ENCODE data around the gene FAR1.

FAR1 gene

DNA sequence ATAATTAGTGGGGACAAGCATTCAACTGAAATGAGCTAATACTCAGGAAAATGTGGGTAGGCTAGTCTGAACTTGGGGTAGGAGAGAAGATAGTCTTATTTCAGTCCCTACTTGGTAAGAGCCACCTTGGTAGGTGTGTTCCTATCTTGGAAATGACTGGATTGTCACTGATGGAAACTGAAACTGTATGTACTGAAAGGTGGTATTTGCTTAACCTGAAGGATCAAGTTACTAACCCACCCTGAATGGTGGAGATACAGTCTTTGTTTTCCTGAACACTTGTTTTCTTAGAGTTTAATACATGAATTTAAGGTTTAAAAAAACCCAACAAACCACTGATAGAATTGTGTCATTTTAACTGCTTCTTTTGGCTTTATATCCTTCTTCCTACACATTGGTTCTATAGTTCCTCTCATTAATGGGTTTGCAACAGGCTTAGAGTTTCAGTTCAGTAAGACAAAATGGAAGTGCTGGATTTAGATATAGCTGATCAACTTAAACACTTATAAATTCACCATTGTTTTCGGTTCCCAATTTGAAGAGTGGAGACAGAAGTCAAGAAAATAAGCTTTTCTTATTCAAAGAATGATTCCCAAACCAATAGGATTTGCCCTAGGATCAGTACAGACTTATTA lies 4.2 kb downstream of the FAR1 start:
- DNase-seq = no peak

DNA sequence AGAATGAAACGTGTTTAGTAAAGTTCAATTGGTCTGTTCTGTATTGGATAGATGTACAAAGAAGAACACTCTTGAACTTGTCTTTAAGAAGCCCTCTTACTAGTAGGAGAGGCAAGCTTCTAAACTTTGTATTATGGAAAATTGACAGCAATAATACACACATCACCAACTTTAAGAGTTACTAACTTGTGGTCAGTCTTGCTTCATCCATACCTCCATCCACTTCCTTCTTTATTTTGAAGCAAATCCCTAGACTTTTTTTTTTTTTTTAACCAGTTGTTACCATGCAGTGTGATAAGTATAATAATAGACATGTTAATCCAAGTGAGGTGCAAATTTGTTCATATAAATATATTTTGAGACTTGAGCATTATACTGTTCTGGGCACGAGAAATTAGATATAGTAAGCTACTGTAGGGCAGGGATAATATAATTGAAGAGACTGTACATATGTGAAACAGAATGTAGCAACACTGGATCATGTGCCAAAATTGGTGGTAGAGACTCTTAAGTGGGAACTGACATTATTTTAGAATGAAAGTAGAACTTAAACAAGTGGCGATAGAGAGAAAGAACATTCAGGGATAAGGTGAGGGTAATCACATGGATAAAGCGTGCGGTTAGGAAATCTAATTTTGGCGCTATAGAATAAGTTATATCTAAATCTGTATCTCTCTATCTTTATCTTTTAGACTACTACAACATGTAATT lies 6.5 kb downstream of the FAR1 start:
- no peak for DNase-seq

DNA sequence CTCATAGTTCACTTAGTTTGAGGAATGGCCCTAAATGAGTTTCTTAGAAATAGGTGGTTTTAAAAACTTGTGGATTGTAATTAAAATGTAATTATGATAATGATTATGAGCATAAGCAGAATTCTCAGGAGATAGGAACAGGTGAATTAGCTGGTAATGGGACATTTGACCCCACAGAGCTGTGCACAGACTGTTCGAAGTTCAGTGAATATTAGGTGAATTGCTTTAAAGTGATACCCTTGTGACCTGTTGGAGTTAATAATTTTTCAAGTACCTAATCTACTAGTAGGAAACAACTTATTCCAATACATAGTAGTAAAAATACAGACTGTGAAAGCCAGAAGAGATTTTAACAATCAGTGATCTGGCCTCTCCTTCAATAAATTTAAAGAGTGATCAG lies 8.1 kb downstream of the FAR1 start:
- DNase-seq = no peak

DNA sequence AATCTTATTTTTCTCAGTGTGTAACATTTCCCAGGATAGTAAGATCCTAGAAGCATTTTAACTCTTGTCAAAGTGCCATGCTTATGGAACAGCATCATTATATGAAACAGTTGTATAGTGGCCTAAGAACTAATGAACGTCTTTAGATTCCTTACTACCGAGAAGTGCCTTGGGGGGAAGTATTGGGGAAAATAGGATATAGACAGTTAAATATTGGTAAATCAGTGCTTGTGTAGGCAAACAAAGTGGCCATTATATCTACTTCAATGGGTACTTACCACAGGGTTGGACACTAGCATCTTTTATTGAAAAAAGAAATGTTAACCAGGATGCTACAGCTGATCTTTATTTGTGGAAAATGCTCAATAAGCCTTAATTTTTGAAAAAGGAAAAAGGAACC lies 11.3 kb downstream of the FAR1 start:
- no peak for DNase-seq

DNA sequence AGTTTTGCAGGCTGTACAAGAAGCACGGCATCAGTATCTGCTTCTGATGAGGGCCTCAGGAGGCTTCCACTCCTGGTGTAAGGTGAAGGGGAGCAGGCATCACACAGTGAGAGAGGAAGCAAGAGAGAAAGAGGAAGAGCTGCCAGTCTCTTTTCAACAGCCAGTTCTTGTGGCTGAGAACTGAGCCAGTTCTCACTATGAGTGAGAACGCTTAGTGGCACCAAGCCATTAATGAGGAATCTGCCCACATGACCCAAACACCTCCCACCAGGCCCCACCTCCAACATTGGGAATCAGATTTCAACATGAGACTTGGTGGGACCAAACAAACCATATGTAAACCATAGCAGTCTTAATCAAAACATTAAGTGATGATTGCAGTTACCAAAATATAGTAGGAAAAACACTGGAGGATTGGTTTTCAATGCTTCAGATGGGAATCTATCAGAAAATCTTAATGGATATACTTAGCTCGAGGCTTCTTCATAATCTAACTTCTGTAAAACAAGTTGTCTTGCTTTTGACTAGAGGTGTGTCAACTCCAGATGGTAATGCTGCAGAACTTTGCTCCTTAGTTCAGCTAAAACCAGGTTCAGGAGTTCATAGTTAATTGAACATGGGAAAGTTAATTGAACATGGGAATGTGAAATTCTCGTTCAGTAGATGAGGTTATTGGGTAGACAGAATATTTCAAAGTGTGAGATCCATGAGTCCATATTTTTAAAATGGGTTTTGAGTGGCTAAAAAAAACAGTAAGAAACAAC lies 12.2 kb downstream of the FAR1 start:
- no peak for DNase-seq

DNA sequence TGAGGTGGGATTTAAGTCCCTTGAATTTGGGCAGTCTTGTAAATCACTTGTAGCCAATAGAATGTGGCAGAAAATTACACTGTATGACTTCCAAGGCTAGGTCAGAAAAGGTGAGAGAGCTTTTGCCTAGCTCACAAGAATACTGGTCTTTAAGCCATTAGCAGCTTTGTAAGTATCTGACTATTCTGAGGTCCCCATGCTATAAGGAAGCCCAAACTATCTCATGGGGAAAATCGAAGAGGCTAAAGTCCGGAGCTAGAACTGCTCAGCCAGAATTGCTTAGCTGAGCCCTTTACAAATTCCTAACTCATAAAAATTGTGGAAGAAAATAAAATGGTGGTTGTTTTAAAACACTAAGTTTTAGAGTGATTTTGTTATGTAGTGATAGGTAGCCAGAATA lies 13.0 kb downstream of the FAR1 start:
- DNase-seq = no peak

DNA sequence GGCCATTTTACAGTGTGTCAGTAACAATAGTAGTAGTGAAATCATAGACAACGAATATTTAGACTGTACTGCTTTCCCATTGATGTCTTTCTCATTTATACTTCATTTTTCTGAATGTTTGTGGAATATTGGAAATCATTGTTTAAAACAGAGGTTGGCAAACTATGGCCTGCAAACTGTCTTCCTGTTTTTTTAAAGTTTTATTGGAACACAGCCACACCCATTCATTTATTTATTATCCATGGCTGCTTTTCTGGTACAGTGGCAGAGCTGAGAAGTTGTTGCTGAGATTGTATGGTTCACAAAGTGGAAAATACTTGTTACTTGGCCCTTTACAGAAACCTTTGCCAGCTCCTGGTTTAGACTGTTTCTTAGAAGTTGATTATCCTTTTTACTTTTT lies 13.7 kb downstream of the FAR1 start:
- DNase-seq = no peak

DNA sequence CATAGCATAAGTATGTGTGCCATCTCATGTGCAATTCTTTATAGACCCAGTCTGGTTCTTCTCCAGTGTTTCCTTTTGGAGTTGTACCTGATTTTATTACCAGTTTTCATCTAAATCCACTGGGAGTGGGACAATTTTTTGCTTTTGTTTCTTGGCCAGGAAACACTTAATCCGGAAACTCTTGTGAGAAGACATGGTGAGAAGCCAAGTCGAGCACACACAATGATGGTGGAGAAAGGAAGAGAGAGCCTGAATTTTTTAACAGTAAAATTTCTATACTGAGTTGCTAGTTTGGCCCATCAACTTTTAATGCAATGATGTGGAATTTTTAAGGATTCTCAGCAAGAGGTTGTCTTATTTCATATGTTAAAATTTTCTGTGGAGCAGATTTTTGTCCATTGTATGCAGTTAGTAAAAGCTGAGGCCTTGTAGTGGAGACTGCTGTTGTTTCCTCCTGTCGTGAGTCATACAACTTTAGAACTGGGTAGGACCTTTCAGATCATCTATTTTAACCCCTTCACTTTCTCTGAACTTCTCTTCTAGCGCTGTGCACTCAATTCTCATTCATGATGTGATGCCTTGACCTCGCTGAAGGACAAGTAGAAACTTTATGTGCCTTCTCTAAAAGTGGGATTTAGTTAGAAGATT lies 17.1 kb downstream of the FAR1 start:
- DNase-seq = no peak

DNA sequence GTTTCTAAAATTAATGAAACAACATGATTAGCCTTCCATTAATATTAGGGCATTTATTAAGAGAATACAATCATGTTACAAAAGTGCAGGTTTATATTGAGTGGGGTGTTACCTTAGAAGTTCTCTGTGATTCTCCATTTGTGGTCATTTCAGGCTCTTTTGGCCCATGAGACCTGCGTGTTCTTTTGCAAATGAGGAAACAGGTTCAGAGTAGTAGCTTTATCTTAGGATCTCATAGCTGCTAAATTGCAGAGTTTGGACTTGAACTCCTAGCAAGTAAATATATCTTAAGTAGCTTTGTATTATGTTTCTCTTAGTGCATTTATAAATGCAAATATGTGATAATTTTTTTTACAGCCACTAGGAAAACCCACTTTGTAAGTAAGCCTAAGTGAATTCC lies 18.3 kb downstream of the FAR1 start:
- DNase-seq = no peak

DNA sequence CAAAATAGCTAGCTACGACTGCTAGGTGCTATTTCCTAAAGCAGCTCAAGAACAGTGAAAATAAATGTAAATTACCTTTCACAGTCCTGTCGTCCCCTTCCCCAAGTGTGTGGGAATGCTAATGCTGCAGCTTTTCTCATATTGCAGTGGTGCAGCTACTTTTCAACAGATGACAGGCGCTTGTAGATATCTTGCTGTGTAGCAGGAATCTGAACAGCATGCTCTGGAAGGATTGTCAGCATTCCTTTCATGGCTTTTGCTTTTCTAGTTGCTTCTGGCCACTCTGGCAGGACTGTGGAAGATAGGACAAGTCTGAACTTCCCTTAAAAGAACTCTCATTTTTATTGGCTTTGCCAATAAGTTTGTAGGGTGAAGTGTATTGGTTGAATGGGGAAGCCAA lies 18.8 kb downstream of the FAR1 start:
- no peak for DNase-seq

DNA sequence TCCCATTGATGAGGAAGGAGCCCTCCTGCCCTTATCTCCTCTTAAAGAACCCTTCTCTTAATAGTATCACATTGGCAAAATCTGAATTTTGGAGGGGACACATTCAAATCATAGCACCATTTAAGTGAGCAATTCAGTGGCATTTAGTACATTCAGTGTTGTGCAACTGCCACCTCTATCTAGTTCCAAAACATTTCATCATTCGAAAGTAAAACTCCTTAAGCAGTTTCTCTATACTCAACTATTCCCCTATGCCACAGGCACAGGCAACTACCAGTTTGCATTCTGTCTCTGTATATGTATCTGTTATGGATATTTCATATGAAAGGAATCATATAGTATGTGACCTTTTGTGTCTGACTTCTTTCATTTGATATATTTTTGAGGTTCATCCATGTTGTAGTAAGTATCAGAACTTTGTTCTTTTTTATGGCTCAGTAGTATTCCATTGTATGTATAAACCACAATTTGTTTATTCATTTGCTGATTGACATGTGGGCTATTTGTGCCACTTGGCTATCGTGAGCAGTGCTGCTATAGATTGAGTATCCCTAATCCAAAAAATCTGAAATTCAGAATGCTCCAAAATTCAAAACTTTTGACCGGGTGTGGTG lies 22.9 kb downstream of the FAR1 start:
- no peak for DNase-seq

DNA sequence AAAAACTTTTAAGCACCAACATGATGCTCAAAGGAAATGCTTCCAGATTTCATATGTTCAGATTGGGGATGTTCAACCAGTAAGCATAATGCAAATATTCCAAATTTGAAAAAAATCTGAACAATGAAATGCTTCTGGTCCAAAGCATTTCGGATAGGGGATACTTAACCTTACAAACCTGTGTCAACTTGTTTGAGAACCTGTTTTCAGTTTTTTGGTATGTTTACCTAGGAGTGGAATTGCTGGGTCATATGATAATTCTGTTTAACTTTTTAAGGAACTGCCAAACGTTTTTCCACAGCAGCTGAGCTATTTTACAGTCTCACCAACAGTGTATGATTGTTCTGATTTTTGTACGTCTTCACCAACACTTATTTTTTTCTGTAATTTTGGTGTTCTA lies 23.7 kb downstream of the FAR1 start:
- DNase-seq = no peak

DNA sequence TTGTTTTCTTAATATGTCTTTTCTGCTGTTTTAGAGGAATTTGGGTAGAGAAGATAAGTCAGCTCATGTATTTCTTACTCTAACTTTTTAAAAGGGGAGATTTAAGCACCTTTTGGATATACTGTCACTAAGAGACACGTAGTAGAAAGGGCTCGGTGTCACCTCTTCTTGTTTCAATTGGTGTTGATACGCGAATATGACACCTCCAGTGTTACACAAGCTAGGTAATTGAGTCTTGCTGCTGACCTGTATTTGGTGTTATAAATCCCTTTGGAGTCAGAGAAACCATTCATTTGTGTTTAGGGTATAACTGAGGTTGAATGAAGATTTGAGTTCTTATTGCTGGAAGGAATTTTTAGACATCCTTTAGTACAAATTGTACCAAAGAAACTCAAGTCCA lies 25.6 kb downstream of the FAR1 start:
- no peak for DNase-seq

DNA sequence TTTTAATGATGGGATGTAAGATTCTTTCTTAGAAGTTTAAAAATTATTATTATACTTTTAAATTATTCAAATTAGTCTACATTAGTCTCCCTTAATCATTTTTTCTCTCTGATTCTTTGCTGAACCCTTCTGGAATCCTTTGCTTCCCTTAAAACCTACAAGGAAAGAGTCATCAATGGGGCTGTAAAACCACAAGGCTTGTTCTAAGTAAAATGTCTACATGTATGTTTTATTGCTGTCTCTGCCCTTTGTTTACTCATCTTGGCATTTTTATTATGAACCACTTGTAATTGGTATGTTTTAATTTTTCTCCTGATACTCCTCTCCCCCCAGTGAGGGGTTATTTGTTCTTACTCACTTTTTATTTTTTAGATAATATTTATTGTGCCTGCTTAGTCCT lies 27.4 kb downstream of the FAR1 start:
- DNase-seq = no peak

DNA sequence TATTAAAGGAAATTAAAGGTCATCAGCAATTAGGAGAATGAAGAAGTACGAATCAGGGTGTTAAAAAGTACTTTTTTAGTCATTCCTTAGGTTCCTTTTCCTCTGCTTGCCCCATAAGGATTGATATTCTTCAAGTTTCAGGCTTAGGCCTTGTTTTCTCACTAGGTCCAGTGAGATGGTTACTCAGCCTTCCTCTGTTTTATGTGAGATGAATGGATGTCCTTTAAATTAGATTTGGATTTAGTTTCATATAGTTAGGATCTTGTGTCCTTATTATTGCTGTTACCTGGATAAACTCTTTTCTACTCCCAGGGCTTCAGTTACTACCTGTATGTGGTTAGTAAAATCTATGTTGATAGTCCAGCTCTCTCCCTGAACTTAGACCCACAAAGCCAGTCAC lies 29.2 kb downstream of the FAR1 start:
- DNase-seq = no peak

DNA sequence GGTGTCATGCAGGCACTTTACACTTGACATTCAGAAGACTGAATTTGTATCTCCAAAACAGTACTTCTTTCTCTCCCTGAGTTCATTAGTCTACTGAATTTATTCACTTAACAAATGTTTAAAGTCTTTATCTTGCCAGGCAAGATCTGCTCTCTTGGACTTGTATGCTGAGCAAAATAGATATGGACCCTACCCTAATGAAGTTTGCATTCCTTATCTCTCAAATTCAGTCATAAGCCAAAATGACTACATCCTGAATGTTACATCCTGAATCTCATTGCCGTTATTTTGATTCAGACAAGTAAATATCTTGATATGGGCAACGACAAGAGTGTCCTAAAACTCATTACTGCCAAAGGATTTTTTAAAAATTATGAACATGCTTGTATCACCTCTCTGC lies 29.7 kb downstream of the FAR1 start:
- no peak for DNase-seq

DNA sequence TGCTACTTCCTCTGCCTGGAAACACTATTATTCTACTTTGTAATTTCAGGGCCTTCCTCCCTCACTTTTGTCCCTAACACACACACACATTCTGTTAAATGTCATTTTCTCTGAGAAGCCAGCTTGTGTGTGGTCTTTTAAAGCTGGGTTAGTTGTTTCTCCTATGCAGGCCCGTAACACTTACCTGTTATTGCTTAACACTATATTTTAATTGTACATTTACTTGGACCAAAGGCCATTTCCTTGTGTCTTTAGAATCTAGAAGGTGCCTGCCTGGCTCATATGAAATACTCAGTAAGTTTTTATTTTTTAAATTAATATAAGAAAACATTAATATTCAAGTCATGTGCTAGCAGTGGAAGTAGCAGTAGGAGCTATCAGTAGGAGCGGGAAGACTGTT lies 30.6 kb downstream of the FAR1 start:
- DNase-seq = no peak

DNA sequence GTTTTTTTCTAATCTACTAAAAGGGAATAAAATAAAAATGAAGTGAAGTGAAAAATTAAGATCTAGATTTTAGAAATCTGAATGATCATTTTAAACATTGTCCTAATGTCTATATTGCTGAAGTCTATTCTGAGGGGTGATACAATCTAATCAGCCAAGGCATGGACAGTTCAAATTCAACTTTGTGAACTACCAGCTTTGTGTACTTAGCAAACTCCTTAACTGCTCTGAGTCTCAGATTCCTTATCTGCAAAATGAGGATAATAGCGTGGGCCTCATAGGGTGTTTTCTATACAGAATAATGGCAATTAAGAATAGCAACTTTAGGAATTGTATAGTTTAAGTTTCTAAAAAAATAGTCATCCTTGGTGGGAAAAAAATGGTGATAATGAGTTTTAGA lies 31.4 kb downstream of the FAR1 start:
- no peak for DNase-seq

DNA sequence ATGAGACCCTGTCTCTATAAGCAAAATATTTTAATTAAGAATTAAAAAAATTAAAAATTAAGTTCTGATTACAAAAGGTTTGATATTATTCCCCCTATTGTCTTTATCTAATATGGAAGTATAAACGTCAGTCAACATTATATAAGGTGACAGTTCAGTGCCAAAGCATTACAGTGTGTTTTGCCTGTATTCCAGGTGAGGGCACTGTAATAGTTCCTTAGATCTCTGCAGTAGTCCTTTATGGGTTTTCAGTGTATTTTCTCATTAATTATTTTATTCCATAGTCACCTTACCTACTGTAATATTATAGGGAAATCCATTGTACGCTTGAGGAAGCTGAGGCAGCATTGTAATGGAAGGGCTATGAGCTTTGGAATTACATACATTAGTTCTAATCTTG lies 33.0 kb downstream of the FAR1 start:
- DNase-seq = no peak

DNA sequence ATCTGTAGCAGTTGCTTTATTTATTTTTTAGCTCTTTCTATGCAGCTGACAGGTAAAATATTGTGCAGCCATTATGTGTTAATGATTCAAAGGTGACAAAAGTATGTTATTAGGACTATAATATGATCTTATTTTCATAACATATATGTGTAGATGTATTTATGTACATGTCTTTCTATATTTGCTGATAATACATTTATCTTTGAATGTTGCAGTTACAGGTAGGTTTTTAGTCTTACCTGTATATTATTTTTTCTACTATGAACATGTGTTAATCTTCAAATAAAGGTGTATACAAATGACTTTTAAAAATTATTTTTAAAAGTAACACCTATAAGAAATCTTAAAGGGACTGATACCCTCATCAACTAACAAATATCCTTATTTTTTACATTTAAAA lies 33.6 kb downstream of the FAR1 start:
- DNase-seq = no peak

DNA sequence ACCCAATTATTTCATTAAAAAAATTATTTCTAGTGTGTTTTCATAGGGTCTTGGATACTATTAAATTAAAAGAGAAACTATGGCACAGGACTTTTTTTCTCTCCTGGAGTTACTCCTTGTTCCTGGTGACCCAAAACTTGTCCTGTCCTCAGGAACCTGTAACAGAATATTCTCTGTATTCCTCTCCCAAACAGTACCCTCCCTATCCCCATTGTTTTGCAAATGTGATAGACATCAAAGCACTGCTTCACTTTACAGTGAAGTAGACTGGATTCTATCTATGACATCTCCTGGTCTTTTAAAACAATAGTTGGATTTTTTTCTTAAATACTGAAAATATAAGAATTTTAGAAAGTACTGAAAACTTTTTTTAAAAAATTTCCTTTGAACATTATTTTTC lies 37.2 kb downstream of the FAR1 start:
- DNase-seq = no peak

DNA sequence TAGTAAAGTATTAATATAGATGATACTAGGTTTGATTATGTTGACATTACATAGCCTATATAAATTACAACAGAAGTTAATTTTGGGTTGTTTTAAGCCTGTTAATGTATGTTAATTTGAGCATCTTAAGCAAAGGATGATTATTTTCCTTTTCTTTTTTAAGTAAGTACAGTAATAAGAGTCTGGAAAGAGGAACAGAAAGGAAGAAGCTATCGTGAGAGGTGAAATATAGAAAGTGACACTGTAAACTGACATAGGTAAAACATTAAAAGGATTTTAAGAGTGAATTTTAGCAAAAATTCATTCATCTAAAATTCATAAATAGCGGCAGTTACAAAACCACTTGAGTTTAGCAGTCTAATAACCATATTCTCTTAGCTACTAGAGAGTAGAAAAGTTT lies 45.5 kb downstream of the FAR1 start:
- DNase-seq = no peak

DNA sequence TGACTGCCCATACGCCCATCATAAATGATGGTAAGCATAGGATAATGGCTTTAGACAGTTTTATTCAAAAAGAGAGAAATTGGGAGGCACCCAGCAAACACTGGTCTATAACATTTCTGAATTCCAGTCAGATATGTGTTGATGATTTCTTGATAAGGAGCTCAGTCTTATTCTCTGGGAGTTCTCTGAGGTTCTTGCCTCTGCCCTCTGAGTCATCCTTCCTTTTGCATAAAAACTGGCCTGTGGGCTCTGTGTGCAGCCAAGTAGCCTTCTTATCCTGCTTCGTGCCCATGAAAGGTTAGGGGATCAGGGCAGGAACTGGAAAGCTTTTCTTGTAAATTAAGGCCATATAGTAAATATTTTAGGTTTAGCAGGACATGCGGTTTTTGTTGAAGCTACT lies 48.9 kb downstream of the FAR1 start:
- DNase-seq = no peak

DNA sequence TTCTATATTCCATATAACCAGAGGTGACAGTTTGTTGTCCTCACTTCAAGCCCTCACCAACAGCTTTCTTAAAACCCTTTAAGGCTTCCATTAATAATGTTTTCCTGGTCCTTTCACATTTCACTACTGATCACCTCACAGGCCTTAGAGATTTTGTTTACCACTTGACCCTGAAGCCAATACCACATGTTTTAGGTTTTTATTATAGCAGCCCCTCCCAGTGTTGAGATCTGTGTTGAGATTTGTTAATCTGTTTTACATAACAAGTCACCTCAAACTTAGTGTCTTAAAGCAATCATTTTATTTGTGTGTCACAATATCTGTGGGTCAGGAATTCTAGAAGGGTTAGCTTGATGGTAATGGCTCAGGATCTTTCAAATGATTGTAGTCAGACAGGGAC lies 49.9 kb downstream of the FAR1 start:
- DNase-seq = no peak

Measured in CD4-positive, alpha-beta T cell treated with Interleukin-21 for 1 hour (primary cell).